Neural cell (in vitro differentiated cells): ENCODE results near the gene ARHGAP35. TPM values are rescaled to one million over a fixed set of nuclear protein-coding genes. Genes with fewer than 3 reads are reported as not detected.

Source experiments
- H2AFZ ChIP-seq: fragments of 200-600, 300-800 bp; sonication (generic), shearing (Covaris generic); 2 replicates; pipeline ENCODE4 v1.6.0; 2014; ENCODE audit warnings: low read depth, mild to moderate bottlenecking, antibody characterized with exemption, low read length, moderate library complexity
- H3F3A ChIP-seq: fragments of 200-600 bp; shearing (Covaris generic); 2 replicates; pipeline ENCODE4 v1.6.1; 2016; ENCODE audit warnings: mild to moderate bottlenecking, moderate library complexity, mixed read lengths, antibody characterized with exemption, low read length; ENCODE audit not compliant: insufficient read depth, poor library complexity, severe bottlenecking
- H3K27ac ChIP-seq: fragments of 200-600, 300-800 bp; sonication (generic), shearing (Covaris generic); 2 replicates; pipeline ENCODE4 v1.5.1; 2014; ENCODE audit warnings: mild to moderate bottlenecking, low read length, moderate library complexity
- H3K27me3 ChIP-seq: fragments of 300-800, 200-600 bp; sonication (generic), shearing (Covaris generic); 2 replicates; pipeline ENCODE4 v1.6.0; 2014; ENCODE audit warnings: mild to moderate bottlenecking, low read depth, low read length, moderate library complexity; ENCODE audit not compliant: insufficient read depth
- H3K36me3 ChIP-seq: fragments of 300-800, 200-600 bp; sonication (generic), shearing (Covaris generic); 2 replicates; pipeline ENCODE4 v1.5.1; 2014; ENCODE audit warnings: mild to moderate bottlenecking, antibody characterized with exemption, low read length, moderate library complexity; ENCODE audit not compliant: insufficient read depth
- H3K4me2 ChIP-seq: fragments of 300-800, 200-600 bp; sonication (generic), shearing (Covaris generic); 2 replicates; pipeline ENCODE4 v1.6.0; 2014; ENCODE audit warnings: mild to moderate bottlenecking, low read length
- H3K4me3 ChIP-seq: fragments of 300-800, 200-600 bp; sonication (generic), shearing (Covaris generic); 2 replicates; pipeline ENCODE4 v1.5.1; 2014; ENCODE audit warnings: mild to moderate bottlenecking, low read length, moderate library complexity
- H3K79me2 ChIP-seq: fragments of 200-600 bp; shearing (Covaris generic); replicated peaks from 2 replicates; pipeline ENCODE4 v1.6.0; 2014; ENCODE audit warnings: mild to moderate bottlenecking, low read length, moderate library complexity; ENCODE audit not compliant: insufficient read depth
- H3K9ac ChIP-seq: fragments of 300-800, 200-600 bp; sonication (generic), shearing (Covaris generic); 2 replicates; pipeline ENCODE4 v1.6.1; 2016; ENCODE audit warnings: mild to moderate bottlenecking, low read length, mixed read lengths
- H3K9me2 ChIP-seq: fragments of 200-600 bp; shearing (Covaris generic); 2 replicates; pipeline ENCODE4 v1.6.1; 2016; ENCODE audit warnings: mild to moderate bottlenecking, low read length, mixed read lengths; ENCODE audit not compliant: insufficient read depth
- H3K9me3 ChIP-seq: fragments of 200-600, 300-800 bp; sonication (generic), shearing (Covaris generic); 2 replicates; pipeline ENCODE4 v1.6.1; 2016; ENCODE audit warnings: mild to moderate bottlenecking, mixed run types, low read length, moderate library complexity, mixed read lengths
- H4K20me1 ChIP-seq: fragments of 200-600 bp; shearing (Covaris generic); 2 replicates; pipeline ENCODE4 v1.6.1; 2016; ENCODE audit warnings: mild to moderate bottlenecking, mixed run types; ENCODE audit not compliant: insufficient read depth
- CTCF ChIP-seq: fragments of 450-650 bp; IDR thresholded peaks from 2 replicates; pipeline ENCODE4 v1.5.1; 2014; ENCODE audit warnings: antibody characterized with exemption, mild to moderate bottlenecking, moderate library complexity; ENCODE audit not compliant: poor library complexity, severe bottlenecking
- EP300 ChIP-seq: fragments of 450-650 bp; conservative IDR thresholded peaks from 2 replicates; pipeline ENCODE4 v1.6.1; 2014; ENCODE audit warnings: antibody characterized with exemption, mild to moderate bottlenecking, moderate library complexity; ENCODE audit not compliant: poor library complexity, severe bottlenecking
- EZH2 ChIP-seq: fragments of 200-600, 300-800 bp; shearing (Covaris generic), sonication (generic); IDR thresholded peaks from 2 replicates; pipeline ENCODE4 v1.6.1; 2014; ENCODE audit warnings: antibody characterized with exemption, low read length, borderline replicate concordance, mild to moderate bottlenecking; ENCODE audit not compliant: insufficient read depth, poor library complexity, severe bottlenecking
- MXI1 ChIP-seq: fragments of 450-650 bp; conservative IDR thresholded peaks from 2 replicates; pipeline ENCODE4 v1.6.1; 2014; ENCODE audit warnings: antibody characterized with exemption, mild to moderate bottlenecking; ENCODE audit not compliant: poor library complexity, severe bottlenecking
- POLR2AphosphoS5 ChIP-seq: IDR thresholded peaks from 2 replicates; pipeline ENCODE4 v1.6.1; 2012
- RAD21 ChIP-seq: fragments of 450-650 bp; conservative IDR thresholded peaks from 2 replicates; pipeline ENCODE4 v1.6.1; 2014; ENCODE audit warnings: antibody characterized with exemption, mild to moderate bottlenecking, moderate library complexity
- REST ChIP-seq: IDR thresholded peaks from 2 replicates; pipeline ENCODE4 v1.6.1; 2012; ENCODE audit warnings: borderline replicate concordance
- SMC3 ChIP-seq: fragments of 450-650 bp; conservative IDR thresholded peaks from 2 replicates; pipeline ENCODE4 v1.6.1; 2014; ENCODE audit warnings: antibody characterized with exemption, mild to moderate bottlenecking, moderate library complexity; ENCODE audit not compliant: poor library complexity
- TAF1 ChIP-seq: IDR thresholded peaks from 2 replicates; pipeline ENCODE4 v1.6.1; 2012; ENCODE audit warnings: low read depth
- polyA minus RNA-seq: library from RNA; depleted of rRNA, polyadenylated mRNA; stranded (reverse); fragments of >200 nt; gene quantifications from 2 replicates; pipeline ENCODE4 v1.2.3, GENCODE V29; 2014
- polyA plus RNA-seq: library from polyadenylated mRNA; depleted of rRNA; stranded (reverse); fragments of >200 nt; gene quantifications from 2 replicates; pipeline ENCODE4 v1.2.3, GENCODE V29; 2014

Gene ARHGAP35
- polyA plus RNA-seq, result 29.5 and 32.7 TPM in 2 replicates
- polyA minus RNA-seq, result 121 and 136 TPM in 2 replicates

DNA sequence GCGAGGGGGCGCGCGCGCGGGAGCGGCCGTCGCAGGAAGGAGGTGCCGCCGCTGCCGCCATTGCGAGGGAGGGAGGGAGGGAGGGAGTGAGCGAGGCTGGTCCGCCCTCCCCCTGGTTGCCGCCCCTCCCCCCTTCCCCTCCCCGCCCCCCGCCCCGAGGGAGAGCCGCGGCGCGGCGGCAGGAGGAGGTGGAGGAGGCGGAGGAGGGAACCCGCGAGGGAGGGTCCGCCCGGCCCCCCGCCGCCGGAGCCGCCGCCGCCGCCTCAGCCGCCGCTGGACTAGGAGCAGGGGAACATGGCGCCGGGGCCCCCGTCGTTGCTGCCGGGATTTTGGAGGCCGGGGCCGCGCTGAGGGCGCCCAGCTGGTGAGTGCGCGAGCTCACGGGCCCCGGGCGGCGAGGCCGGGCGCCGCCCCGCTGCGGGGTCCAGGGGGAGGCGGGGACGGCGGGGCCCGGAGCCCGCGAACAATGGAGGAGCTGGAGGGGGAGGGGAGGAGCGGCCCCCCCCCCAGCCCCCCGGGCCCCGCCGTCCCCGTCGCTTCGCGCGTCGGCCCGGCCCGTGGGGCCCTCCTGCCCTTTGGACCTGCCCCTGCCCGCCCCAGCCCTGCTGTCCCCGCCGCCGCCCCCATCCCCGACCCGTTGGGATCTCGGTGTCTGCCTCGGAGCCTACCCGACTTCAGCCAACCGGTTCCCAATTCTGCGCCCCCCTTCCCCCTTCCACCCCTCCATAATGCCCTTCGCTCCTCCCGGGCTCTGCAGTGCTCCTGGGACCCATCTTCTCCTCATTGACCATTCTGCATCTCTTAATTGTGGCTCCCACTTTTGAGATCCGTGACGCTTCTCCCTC is at the start of gene ARHGAP35:
Gene ARHGAP35, plus strand, starts transcription at position 152 of the 845 bp plus-strand sequence. CDS start 57,679 bp downstream, outside the sequence.
- TF ChIP-seq EZH2 (no peak), SMC3 (no peak), POLR2AphosphoS5 (no peak), RAD21 (no peak), EP300 (no peak), TAF1 (no peak), REST (no peak), MXI1 (no peak), CTCF (no peak)
- H3K9me3 ChIP-seq, result no peaks in the 10 kb centered on the region
- peaks cover 5% of the 10 kb centered on the region for H3F3A ChIP-seq
- H3K27me3 ChIP-seq, result no peaks in the 10 kb centered on the region
- H3K27ac ChIP-seq, result peak within 1 kb of the TSS; percentile 93
- no peaks in the 10 kb centered on the region for H3K9me2 ChIP-seq
- peak within 1 kb of the TSS; percentile 66 for H2AFZ ChIP-seq
- H4K20me1 ChIP-seq, result peaks cover 43% of the 10 kb centered on the region
- peak within 1 kb of the TSS; percentile 100 for H3K4me2 ChIP-seq
- peaks cover 48% of the 10 kb centered on the region for H3K79me2 ChIP-seq
- H3K9ac ChIP-seq, result peak within 1 kb of the TSS; percentile 97
- H3K4me3 ChIP-seq, result peak within 1 kb of the TSS; percentile 98
- H3K36me3 ChIP-seq, result no peaks in the 10 kb centered on the region

DNA sequence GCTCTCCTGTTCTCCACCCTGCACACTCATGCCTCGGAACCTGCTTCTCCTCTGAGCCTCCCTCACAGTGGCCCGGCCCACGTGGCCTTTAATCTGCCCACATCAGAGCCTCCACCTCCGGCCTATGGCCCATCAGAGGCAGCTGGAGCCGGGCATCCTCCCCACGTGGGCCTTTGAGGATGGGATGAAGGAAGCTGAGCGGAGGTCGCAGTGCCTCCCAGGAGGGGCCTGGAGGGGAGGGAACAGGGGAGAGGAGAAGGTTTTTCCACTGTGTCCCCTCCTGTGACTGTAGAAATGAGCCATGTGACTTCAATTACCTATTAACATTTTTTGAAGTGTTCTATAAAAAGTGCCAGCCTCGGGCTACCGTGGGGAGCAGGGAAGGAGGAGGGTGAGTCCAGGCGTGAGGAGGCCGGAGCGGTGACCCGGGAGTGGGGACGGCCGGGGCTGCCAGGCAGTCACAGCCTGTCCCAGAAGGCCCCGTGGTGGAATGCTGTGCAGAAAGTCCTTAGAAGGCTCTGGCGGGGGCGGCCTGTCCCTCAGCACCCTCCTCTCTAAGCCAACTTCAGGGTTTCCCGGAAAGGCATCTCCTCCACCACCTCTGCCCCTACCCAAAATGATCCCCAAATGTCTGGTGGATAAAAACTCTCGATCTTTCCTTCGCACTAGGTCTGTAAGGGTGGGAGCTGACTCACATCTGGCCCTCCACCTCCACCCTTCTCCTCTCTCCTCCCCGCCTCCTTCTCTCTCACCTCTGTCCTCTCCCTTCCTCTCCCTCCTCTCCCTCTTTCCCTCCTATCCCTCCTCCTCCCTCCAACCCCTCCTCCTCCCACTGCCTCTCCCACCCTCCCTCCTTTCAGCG is 47.6 kb upstream of the ARHGAP35 start:
- Histone ChIP-seq H3K79me2 (no peaks in the 10 kb centered on the region), H3K36me3 (no peaks in the 10 kb centered on the region), H3K4me3 (no peak overlapping the region), H3K27ac (no peak overlapping the region), H3K9ac (no peak overlapping the region), H4K20me1 (no peaks in the 10 kb centered on the region), H3F3A (no peaks in the 10 kb centered on the region), H3K9me2 (no peaks in the 10 kb centered on the region), H3K4me2 (no peak overlapping the region), H2AFZ (no peak overlapping the region), H3K27me3 (no peaks in the 10 kb centered on the region), H3K9me3 (no peaks in the 10 kb centered on the region)
- TF ChIP-seq REST, result no peak
- no peak for TF ChIP-seq EZH2
- TF ChIP-seq RAD21, result no peak
- TF ChIP-seq POLR2AphosphoS5, result no peak
- no peak for TF ChIP-seq TAF1
- no peak for TF ChIP-seq SMC3
- no peak for TF ChIP-seq CTCF
- TF ChIP-seq EP300, result no peak
- TF ChIP-seq MXI1, result no peak
